ENCODE data around the gene NRXN2. TPM values are rescaled to one million over a fixed set of nuclear protein-coding genes. Genes with fewer than 3 reads are reported as not detected.

NRXN2 gene
- total RNA-seq, 1 experiment from 2014 or later = 0.15 TPM

DNA sequence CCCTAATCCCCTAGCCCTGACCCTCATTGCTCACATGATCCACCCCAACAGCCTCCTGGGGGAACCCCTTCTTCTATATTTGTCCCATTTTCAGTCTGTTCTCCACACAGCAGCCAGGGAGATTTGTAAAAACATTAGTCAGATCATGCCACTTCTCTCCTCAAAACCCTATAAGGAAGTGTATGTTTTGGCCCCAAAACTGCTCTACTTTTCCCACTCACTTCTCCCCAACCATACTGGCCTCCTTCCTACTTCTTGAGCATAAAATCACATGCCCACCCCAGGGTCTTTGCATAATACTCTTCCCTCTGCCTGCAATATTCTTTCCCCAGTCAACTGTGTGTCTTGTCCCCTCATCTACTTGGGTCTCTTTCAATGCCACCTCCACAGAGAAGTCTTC is 136.6 kb downstream of the NRXN2 start:
- Histone ChIP-seq H3K9me3 (ENCODE audit: control insufficient read depth, insufficient read depth, low read depth, low read length) (peaks cover 8% of the 10 kb centered on the region; the same call in 1 of the 2 replicates), H3K27ac (ENCODE audit: low read length) (no peak overlapping the region), H3K27me3 (ENCODE audit: control insufficient read depth, insufficient read depth, low read length) (no peaks in the 10 kb centered on the region), H3K4me1 (ENCODE audit: control insufficient read depth, insufficient read depth, low read length) (no peaks in the 10 kb centered on the region), H3K36me3 (ENCODE audit: control insufficient read depth, insufficient read depth, low read length) (no peaks in the 10 kb centered on the region), H3K4me3 (ENCODE audit: low read depth in 2 of 2, low read length in 2 of 2) (no peak overlapping the region)
- POLR2A ChIA-PET = no interaction called here
- in situ Hi-C loops (cut with HindIII; ENCODE audit: low pct_unique_long_range_greater_than_20kb, low sequenced_read_pairs) = no loop called here
- intact Hi-C loops (cut with micrococcal nuclease; ENCODE audit: unreplicated experiment) = no loop called here
- BruUV-seq (replicated peaks) = no TSS peak
- TF ChIP-seq, protein P1, sequence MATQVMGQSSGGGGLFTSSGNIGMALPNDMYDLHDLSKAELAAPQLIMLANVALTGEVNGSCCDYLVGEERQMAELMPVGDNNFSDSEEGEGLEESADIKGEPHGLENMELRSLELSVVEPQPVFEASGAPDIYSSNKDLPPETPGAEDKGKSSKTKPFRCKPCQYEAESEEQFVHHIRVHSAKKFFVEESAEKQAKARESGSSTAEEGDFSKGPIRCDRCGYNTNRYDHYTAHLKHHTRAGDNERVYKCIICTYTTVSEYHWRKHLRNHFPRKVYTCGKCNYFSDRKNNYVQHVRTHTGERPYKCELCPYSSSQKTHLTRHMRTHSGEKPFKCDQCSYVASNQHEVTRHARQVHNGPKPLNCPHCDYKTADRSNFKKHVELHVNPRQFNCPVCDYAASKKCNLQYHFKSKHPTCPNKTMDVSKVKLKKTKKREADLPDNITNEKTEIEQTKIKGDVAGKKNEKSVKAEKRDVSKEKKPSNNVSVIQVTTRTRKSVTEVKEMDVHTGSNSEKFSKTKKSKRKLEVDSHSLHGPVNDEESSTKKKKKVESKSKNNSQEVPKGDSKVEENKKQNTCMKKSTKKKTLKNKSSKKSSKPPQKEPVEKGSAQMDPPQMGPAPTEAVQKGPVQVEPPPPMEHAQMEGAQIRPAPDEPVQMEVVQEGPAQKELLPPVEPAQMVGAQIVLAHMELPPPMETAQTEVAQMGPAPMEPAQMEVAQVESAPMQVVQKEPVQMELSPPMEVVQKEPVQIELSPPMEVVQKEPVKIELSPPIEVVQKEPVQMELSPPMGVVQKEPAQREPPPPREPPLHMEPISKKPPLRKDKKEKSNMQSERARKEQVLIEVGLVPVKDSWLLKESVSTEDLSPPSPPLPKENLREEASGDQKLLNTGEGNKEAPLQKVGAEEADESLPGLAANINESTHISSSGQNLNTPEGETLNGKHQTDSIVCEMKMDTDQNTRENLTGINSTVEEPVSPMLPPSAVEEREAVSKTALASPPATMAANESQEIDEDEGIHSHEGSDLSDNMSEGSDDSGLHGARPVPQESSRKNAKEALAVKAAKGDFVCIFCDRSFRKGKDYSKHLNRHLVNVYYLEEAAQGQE (IDR thresholded peaks at IDR 0.05; ENCODE audit: insufficient read depth in 1 of 2, low read depth in 2 of 2, low read length in 1 of 2) = no peak
- TF ChIP-seq SIN3A (IDR thresholded peaks at IDR 0.05; ENCODE audit: borderline replicate concordance, insufficient read depth, low read depth, low read length) = no peak
- TF ChIP-seq POLR2AphosphoS5 (IDR thresholded peaks at IDR 0.05; ENCODE audit: low read depth, low read length) = no peak
- no peak for TF ChIP-seq TCF7L2 (IDR thresholded peaks at IDR 0.05; ENCODE audit: low read depth, low read length)
- TF ChIP-seq, protein P2, sequence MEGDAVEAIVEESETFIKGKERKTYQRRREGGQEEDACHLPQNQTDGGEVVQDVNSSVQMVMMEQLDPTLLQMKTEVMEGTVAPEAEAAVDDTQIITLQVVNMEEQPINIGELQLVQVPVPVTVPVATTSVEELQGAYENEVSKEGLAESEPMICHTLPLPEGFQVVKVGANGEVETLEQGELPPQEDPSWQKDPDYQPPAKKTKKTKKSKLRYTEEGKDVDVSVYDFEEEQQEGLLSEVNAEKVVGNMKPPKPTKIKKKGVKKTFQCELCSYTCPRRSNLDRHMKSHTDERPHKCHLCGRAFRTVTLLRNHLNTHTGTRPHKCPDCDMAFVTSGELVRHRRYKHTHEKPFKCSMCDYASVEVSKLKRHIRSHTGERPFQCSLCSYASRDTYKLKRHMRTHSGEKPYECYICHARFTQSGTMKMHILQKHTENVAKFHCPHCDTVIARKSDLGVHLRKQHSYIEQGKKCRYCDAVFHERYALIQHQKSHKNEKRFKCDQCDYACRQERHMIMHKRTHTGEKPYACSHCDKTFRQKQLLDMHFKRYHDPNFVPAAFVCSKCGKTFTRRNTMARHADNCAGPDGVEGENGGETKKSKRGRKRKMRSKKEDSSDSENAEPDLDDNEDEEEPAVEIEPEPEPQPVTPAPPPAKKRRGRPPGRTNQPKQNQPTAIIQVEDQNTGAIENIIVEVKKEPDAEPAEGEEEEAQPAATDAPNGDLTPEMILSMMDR (IDR thresholded peaks at IDR 0.05) = no peak
- CTCF ChIA-PET = no interaction called here
- DNase-seq (ENCODE audit: low read depth, low spot score) (no peak), ATAC-seq (no peak)

GRCh38 chr11:64585150-64585549 is 137.8 kb downstream of the NRXN2 start:
- BruUV-seq (replicated peaks) = no TSS peak
- no peak for ATAC-seq
- H3K36me3 ChIP-seq (ENCODE audit: control insufficient read depth, insufficient read depth, low read length) = no peaks in the 10 kb centered on the region
- POLR2A ChIA-PET = no interaction called here
- H3K9me3 ChIP-seq (ENCODE audit: control insufficient read depth, insufficient read depth, low read depth, low read length) = peaks cover 8% of the 10 kb centered on the region; the same call in 1 of the 2 replicates
- no peak overlapping the region for H3K27ac ChIP-seq (ENCODE audit: low read length)
- no peak overlapping the region for H3K4me3 ChIP-seq (ENCODE audit: low read depth in 2 of 2, low read length in 2 of 2)
- H3K4me1 ChIP-seq (ENCODE audit: control insufficient read depth, insufficient read depth, low read length) = no peaks in the 10 kb centered on the region
- H3K27me3 ChIP-seq (ENCODE audit: control insufficient read depth, insufficient read depth, low read length) = no peaks in the 10 kb centered on the region
- in situ Hi-C loops (cut with HindIII; ENCODE audit: low pct_unique_long_range_greater_than_20kb, low sequenced_read_pairs) (no loop called here), intact Hi-C loops (cut with micrococcal nuclease; ENCODE audit: unreplicated experiment) (no loop called here)
- TF ChIP-seq, protein P1 (IDR thresholded peaks at IDR 0.05; ENCODE audit: insufficient read depth in 1 of 2, low read depth in 2 of 2, low read length in 1 of 2) = no peak
- TF ChIP-seq POLR2AphosphoS5 (IDR thresholded peaks at IDR 0.05; ENCODE audit: low read depth, low read length) = no peak
- TF ChIP-seq, protein P2 (IDR thresholded peaks at IDR 0.05) = no peak
- no peak for TF ChIP-seq TCF7L2 (IDR thresholded peaks at IDR 0.05; ENCODE audit: low read depth, low read length)
- CTCF ChIA-PET = no interaction called here
- no peak for DNase-seq (ENCODE audit: low read depth, low spot score)
